ENCODE measurements around the gene ANKRA2.

Gene ANKRA2

GRCh38 chr5:73564018-73564417, 1.4 kb downstream of the ANKRA2 start:
- H4K20me1 ChIP-seq, result peaks cover 0 to 14% (median 0%) of the 10 kb centered on the region in 11 experiments; a peak in 2 of 22 replicates
- H3K27me3 ChIP-seq, result no peaks in the 10 kb centered on the region
- H3K9me3 ChIP-seq (replicated peaks in 1 of 11), result no peaks in the 10 kb centered on the region
- peak overlapping the region in 10 of 11 experiments; percentile 84 to 95 (median 90); a peak in 16 of 22 replicates for H3K27ac ChIP-seq
- TF ChIP-seq Cebpa-rat (IDR thresholded peaks at IDR 0.05), result no peak
- peak overlapping the region; percentile 74 to 95 (median 86) for H3K4me3 ChIP-seq
- H3K4me2 ChIP-seq, result peak overlapping the region; percentile 77 to 94 (median 93)
- peak overlapping the region; percentile 83 to 98 (median 93) for H3K9ac ChIP-seq
- peaks cover 29 to 54% (median 41%) of the 10 kb centered on the region in 11 experiments; a peak in 21 of 22 replicates for H3K36me3 ChIP-seq
- H3K4me1 ChIP-seq, result peaks cover 22 to 36% (median 32%) of the 10 kb centered on the region in 10 experiments

GRCh38 chr5:73558950-73559349, 6.5 kb downstream of the ANKRA2 start:
- Histone ChIP-seq H4K20me1 (no peaks in the 10 kb centered on the region), H3K4me2 (no peak overlapping the region), H3K27me3 (no peaks in the 10 kb centered on the region; a peak in 1 of 22 replicates), H3K36me3 (peaks cover 56 to 90% (median 80%) of the 10 kb centered on the region in 11 experiments), H3K9ac (no peak overlapping the region), H3K9me3 (replicated peaks in 1 of 11) (no peaks in the 10 kb centered on the region), H3K4me1 (peaks cover 3 to 11% (median 8%) of the 10 kb centered on the region in 10 experiments), H3K27ac (no peak overlapping the region), H3K4me3 (no peak overlapping the region)
- no peak for TF ChIP-seq Cebpa-rat (IDR thresholded peaks at IDR 0.05)

- H3K4me3 ChIP-seq, result no peak overlapping the region
- TF ChIP-seq Cebpa-rat (IDR thresholded peaks at IDR 0.05), result no peak
- H3K27me3 ChIP-seq, result no peaks in the 10 kb centered on the region; a peak in 1 of 22 replicates
Measured at GRCh38 chr5:73552642-73553041, 12.8 kb downstream of the ANKRA2 start.

GRCh38 chr5:73550016-73550415, 15.4 kb downstream of the ANKRA2 start:
- Histone ChIP-seq H3K36me3 (peaks cover 20 to 34% (median 24%) of the 10 kb centered on the region in 11 experiments), H3K4me3 (no peak overlapping the region), H3K4me1 (no peaks in the 10 kb centered on the region), H3K27ac (no peak overlapping the region), H3K9me3 (replicated peaks in 1 of 11) (no peaks in the 10 kb centered on the region), H3K4me2 (no peak overlapping the region), H3K9ac (no peak overlapping the region), H4K20me1 (no peaks in the 10 kb centered on the region), H3K27me3 (no peaks in the 10 kb centered on the region)
- TF ChIP-seq Cebpa-rat (IDR thresholded peaks at IDR 0.05), result no peak

More at GRCh38 chr5:73552642-73553041, 12.8 kb downstream of the ANKRA2 start:
- Histone ChIP-seq H4K20me1 (no peaks in the 10 kb centered on the region), H3K36me3 (peaks cover 35 to 59% (median 48%) of the 10 kb centered on the region in 11 experiments), H3K4me2 (no peak overlapping the region), H3K4me1 (no peaks in the 10 kb centered on the region), H3K9me3 (replicated peaks in 1 of 11) (no peaks in the 10 kb centered on the region), H3K9ac (no peak overlapping the region), H3K27ac (no peak overlapping the region)

GRCh38 chr5:73545403-73545779, 20.0 kb downstream of the ANKRA2 start:
- H3K4me1 ChIP-seq, result no peaks in the 10 kb centered on the region
- TF ChIP-seq Cebpa-rat (IDR thresholded peaks at IDR 0.05), result no peak
- no peak overlapping the region for H3K9ac ChIP-seq
- H3K4me2 ChIP-seq, result no peak overlapping the region
- H3K27ac ChIP-seq, result no peak overlapping the region
- no peaks in the 10 kb centered on the region for H3K27me3 ChIP-seq
- H3K9me3 ChIP-seq (replicated peaks in 1 of 11), result no peaks in the 10 kb centered on the region
- no peaks in the 10 kb centered on the region for H3K36me3 ChIP-seq
- no peaks in the 10 kb centered on the region for H4K20me1 ChIP-seq
- no peak overlapping the region for H3K4me3 ChIP-seq

- H3K9me3 ChIP-seq (replicated peaks in 1 of 11), result no peaks in the 10 kb centered on the region
- no peaks in the 10 kb centered on the region for H3K36me3 ChIP-seq
- no peak overlapping the region for H3K4me3 ChIP-seq
- no peaks in the 10 kb centered on the region for H3K4me1 ChIP-seq
- no peak overlapping the region for H3K27ac ChIP-seq
- no peak for TF ChIP-seq Cebpa-rat (IDR thresholded peaks at IDR 0.05)
- no peak overlapping the region for H3K4me2 ChIP-seq
- H3K9ac ChIP-seq, result no peak overlapping the region
- H3K27me3 ChIP-seq, result no peaks in the 10 kb centered on the region
- no peaks in the 10 kb centered on the region for H4K20me1 ChIP-seq
Measured at GRCh38 chr5:73544429-73545402, 20.7 kb downstream of the ANKRA2 start.

- Histone ChIP-seq H3K4me1 (no peaks in the 10 kb centered on the region), H3K27ac (no peak overlapping the region), H4K20me1 (no peaks in the 10 kb centered on the region), H3K36me3 (no peaks in the 10 kb centered on the region), H3K27me3 (no peaks in the 10 kb centered on the region), H3K9me3 (replicated peaks in 1 of 11) (no peaks in the 10 kb centered on the region), H3K4me3 (no peak overlapping the region), H3K4me2 (no peak overlapping the region), H3K9ac (no peak overlapping the region)
- TF ChIP-seq Cebpa-rat (IDR thresholded peaks at IDR 0.05), result no peak
Measured at GRCh38 chr5:73542020-73542419, 23.4 kb downstream of the ANKRA2 start.

GRCh38 chr5:73540192-73540591, 25.2 kb downstream of the ANKRA2 start:
- H3K9ac ChIP-seq, result no peak overlapping the region
- peaks cover 0 to 1% (median 0%) of the 10 kb centered on the region in 11 experiments; a peak in 1 of 22 replicates for H3K9me3 ChIP-seq (replicated peaks in 1 of 11)
- H3K36me3 ChIP-seq, result no peaks in the 10 kb centered on the region
- no peak overlapping the region for H3K27ac ChIP-seq
- H3K4me2 ChIP-seq, result no peak overlapping the region
- no peaks in the 10 kb centered on the region for H3K27me3 ChIP-seq
- H4K20me1 ChIP-seq, result no peaks in the 10 kb centered on the region
- H3K4me3 ChIP-seq, result no peak overlapping the region
- TF ChIP-seq Cebpa-rat (IDR thresholded peaks at IDR 0.05), result no peak
- no peaks in the 10 kb centered on the region for H3K4me1 ChIP-seq

GRCh38 chr5:73539730-73540129, 25.7 kb downstream of the ANKRA2 start:
- H3K9ac ChIP-seq, result no peak overlapping the region
- no peaks in the 10 kb centered on the region for H3K4me1 ChIP-seq
- TF ChIP-seq Cebpa-rat (IDR thresholded peaks at IDR 0.05), result no peak
- H3K27ac ChIP-seq, result no peak overlapping the region
- no peak overlapping the region for H3K4me3 ChIP-seq
- no peaks in the 10 kb centered on the region for H3K36me3 ChIP-seq
- no peaks in the 10 kb centered on the region for H4K20me1 ChIP-seq
- no peaks in the 10 kb centered on the region for H3K27me3 ChIP-seq
- H3K9me3 ChIP-seq (replicated peaks in 1 of 11), result peaks cover 0 to 6% (median 0%) of the 10 kb centered on the region in 11 experiments; a peak in 3 of 22 replicates
- H3K4me2 ChIP-seq, result no peak overlapping the region

All from BLaER1 treated with 17β-estradiol and CSF1 and Interleukin-3, amounts not matched to agents 10 nM and 100 nM (cell line).